GM12892 (cell line): ENCODE results near the gene ARHGEF4.

Source experiments
- POLR2A ChIP-seq: IDR thresholded peaks from 2 replicates; pipeline ENCODE4 v1.6.1; 2011; ENCODE audit warnings: low read depth, low read length, control low read depth
- POLR2AphosphoS5 ChIP-seq: IDR thresholded peaks from 2 replicates; pipeline ENCODE4 v1.6.1; 2011; ENCODE audit warnings: low read depth, low read length, control low read depth
- TAF1 ChIP-seq: IDR thresholded peaks from 2 replicates; pipeline ENCODE4 v1.6.1; 2011; ENCODE audit warnings: low read depth, mild to moderate bottlenecking, control low read depth, low read length, borderline replicate concordance

DNA sequence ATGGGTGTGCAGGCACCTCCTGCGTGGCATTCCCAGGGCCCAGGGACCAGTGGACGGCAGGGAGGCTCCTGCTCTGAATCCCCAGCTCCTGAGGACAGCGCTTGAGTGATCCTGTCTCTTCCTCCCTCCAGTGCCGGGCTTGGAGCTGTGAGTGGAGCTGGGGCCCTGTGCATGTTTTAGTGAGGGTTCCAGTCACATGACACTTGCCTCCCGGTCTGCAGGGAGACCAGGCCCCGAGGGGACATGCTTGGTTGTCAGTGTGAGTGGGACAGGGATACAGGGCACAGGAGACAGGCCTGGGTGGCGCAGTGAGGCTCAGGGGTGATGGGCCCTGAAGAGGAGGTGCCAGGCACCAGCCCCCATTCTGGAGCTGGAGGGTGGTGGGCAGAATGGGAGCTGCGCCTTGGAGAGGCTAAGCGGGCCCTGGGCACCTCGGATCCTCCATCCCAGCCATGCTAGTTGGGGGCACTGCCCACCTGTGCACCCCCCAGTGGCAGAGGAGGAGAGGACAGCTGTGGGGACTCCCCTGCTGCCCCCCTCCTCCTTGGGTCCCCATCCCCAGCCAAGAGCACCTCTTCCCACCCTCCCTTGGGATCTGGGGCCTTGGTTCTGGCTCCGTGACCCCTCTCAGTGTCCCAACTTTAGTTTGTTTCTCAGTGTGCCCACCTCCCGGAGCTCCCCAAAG is 12.0 kb downstream of the ARHGEF4 start:
- no peak for TF ChIP-seq POLR2AphosphoS5
- TF ChIP-seq POLR2A = no peak
- no peak for TF ChIP-seq TAF1
